PC-3 (cell line): ENCODE results near the gene SNORC.

Experiments
- EZH2phosphoT487 ChIP-seq: fragments of 300-600 bp; sonication (generic); IDR thresholded peaks from 2 replicates; pipeline ENCODE4 v1.6.1; 2018; ENCODE audit warnings: mild to moderate bottlenecking, antibody characterized with exemption, low read length, borderline replicate concordance
- TF ChIP-seq, protein P1 (sequence below): fragments of 300-600 bp; sonication (generic); conservative IDR thresholded peaks from 2 replicates; pipeline ENCODE4 v1.5.1; 2017; ENCODE audit warnings: antibody characterized with exemption, low read depth, mild to moderate bottlenecking, low read length

DNA sequence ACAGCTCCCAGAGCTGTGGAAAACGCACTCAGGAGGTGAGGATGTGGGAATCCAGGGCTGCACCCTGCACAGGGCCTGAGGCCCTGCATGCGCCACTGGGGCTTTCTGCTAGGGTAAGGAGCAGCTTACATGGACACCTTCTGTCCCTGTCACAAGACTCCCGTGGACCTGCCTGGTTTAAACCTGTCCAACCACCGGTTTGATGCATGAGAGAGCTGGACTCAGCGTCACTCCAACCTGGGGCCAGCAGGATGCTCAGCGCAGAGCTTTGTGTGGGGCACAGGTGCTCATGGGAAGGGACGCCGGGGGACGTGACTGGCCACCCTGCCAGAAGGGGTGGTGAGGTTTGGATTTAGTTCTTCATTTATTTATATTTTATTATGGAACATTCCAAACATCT lies 24.2 kb downstream of the SNORC start:
- TF ChIP-seq, protein P1, sequence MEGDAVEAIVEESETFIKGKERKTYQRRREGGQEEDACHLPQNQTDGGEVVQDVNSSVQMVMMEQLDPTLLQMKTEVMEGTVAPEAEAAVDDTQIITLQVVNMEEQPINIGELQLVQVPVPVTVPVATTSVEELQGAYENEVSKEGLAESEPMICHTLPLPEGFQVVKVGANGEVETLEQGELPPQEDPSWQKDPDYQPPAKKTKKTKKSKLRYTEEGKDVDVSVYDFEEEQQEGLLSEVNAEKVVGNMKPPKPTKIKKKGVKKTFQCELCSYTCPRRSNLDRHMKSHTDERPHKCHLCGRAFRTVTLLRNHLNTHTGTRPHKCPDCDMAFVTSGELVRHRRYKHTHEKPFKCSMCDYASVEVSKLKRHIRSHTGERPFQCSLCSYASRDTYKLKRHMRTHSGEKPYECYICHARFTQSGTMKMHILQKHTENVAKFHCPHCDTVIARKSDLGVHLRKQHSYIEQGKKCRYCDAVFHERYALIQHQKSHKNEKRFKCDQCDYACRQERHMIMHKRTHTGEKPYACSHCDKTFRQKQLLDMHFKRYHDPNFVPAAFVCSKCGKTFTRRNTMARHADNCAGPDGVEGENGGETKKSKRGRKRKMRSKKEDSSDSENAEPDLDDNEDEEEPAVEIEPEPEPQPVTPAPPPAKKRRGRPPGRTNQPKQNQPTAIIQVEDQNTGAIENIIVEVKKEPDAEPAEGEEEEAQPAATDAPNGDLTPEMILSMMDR = no peak
- no peak for TF ChIP-seq EZH2phosphoT487
